ENCODE results near the gene WASF2. TPM values are rescaled to one million over a fixed set of nuclear protein-coding genes. Genes with fewer than 3 reads are reported as not detected.

The WASF2 gene
- total and polyA plus RNA-seq, 2 of the 13 experiments (the other 11 are each of a cell fraction or from before 2014, with no cell fraction given), result 10.4 to 27.7 TPM

DNA sequence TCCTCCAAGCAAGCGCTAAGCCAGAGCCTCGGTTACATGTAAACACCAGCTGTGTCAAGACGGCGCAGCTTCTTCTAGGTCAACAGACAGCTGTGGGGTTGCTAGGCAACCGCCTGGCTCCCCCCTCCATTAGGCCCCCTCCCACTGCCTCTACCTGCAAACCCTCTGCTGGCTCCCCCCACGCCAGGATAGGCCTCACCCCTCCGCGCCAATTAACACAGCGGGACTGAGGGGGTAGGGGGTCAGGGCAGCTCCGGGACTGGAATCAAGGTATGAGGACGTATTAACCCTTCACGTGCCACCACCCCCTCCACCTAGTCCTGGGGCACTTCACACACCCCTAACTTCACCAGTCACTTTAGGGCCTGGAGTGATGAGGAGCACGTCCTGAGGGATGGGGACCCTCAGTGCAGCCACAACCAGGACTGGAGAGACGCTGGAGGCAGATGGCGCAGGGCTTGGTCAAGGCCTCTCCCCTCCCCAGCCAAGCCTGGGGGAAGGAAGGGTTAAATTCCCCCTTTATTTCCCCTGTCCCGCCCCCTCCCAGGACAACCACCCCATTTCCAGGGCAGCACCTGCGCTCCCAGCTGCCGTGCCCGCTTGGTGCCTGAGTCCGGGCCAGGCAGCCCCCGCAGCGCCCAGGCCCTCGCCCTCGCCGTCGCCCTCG, 37.4 kb upstream of the WASF2 start (continued):
- TF ChIP-seq MTA1 (CRISPR knock-in tag; IDR thresholded peaks at IDR 0.05; ENCODE audit: borderline replicate concordance), result peak; percentile 35; the same call in 1 of the 2 replicates
- no peak for TF ChIP-seq MIER3 (CRISPR knock-in tag; IDR thresholded peaks at IDR 0.05; ENCODE audit: borderline replicate concordance)
- peak; percentile 34; the same call in 1 of the 2 replicates for TF ChIP-seq ZNF501 (CRISPR knock-in tag; IDR thresholded peaks at IDR 0.05)
- TF ChIP-seq ZNF615 (CRISPR knock-in tag; IDR thresholded peaks at IDR 0.05; ENCODE audit: borderline replicate concordance), result no peak
- TF ChIP-seq ZSCAN31 (CRISPR knock-in tag; IDR thresholded peaks at IDR 0.05; ENCODE audit: low read depth), result no peak; the same call in 1 of the 2 replicates
- TF ChIP-seq SIN3A (IDR thresholded peaks at IDR 0.05; ENCODE audit: borderline replicate concordance, low read depth, low read length), result peak; percentile 85; the same call in 1 of the 2 replicates
- no peak for TF ChIP-seq TGIF2 (CRISPR knock-in tag; IDR thresholded peaks at IDR 0.05)
- TF ChIP-seq EED (CRISPR knock-in tag; IDR thresholded peaks at IDR 0.05), result no peak
- TF ChIP-seq SRSF9 (IDR thresholded peaks at IDR 0.05; ENCODE audit: borderline replicate concordance, insufficient read depth, low read depth, low read length, poor library complexity, severe bottlenecking), result no peak
- no peak for TF ChIP-seq PITX1 (CRISPR knock-in tag; IDR thresholded peaks at IDR 0.05)
- TF ChIP-seq, protein P1, sequence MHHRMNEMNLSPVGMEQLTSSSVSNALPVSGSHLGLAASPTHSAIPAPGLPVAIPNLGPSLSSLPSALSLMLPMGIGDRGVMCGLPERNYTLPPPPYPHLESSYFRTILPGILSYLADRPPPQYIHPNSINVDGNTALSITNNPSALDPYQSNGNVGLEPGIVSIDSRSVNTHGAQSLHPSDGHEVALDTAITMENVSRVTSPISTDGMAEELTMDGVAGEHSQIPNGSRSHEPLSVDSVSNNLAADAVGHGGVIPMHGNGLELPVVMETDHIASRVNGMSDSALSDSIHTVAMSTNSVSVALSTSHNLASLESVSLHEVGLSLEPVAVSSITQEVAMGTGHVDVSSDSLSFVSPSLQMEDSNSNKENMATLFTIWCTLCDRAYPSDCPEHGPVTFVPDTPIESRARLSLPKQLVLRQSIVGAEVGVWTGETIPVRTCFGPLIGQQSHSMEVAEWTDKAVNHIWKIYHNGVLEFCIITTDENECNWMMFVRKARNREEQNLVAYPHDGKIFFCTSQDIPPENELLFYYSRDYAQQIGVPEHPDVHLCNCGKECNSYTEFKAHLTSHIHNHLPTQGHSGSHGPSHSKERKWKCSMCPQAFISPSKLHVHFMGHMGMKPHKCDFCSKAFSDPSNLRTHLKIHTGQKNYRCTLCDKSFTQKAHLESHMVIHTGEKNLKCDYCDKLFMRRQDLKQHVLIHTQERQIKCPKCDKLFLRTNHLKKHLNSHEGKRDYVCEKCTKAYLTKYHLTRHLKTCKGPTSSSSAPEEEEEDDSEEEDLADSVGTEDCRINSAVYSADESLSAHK (CRISPR knock-in tag; IDR thresholded peaks at IDR 0.05; ENCODE audit: borderline replicate concordance), result no peak
- TF ChIP-seq U2AF2 (IDR thresholded peaks at IDR 0.05; ENCODE audit: low read depth, low read length), result no peak
- TF ChIP-seq, protein P2, sequence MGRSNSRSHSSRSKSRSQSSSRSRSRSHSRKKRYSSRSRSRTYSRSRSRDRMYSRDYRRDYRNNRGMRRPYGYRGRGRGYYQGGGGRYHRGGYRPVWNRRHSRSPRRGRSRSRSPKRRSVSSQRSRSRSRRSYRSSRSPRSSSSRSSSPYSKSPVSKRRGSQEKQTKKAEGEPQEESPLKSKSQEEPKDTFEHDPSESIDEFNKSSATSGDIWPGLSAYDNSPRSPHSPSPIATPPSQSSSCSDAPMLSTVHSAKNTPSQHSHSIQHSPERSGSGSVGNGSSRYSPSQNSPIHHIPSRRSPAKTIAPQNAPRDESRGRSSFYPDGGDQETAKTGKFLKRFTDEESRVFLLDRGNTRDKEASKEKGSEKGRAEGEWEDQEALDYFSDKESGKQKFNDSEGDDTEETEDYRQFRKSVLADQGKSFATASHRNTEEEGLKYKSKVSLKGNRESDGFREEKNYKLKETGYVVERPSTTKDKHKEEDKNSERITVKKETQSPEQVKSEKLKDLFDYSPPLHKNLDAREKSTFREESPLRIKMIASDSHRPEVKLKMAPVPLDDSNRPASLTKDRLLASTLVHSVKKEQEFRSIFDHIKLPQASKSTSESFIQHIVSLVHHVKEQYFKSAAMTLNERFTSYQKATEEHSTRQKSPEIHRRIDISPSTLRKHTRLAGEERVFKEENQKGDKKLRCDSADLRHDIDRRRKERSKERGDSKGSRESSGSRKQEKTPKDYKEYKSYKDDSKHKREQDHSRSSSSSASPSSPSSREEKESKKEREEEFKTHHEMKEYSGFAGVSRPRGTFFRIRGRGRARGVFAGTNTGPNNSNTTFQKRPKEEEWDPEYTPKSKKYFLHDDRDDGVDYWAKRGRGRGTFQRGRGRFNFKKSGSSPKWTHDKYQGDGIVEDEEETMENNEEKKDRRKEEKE (IDR thresholded peaks at IDR 0.05), result no peak
- TF ChIP-seq, protein P3, sequence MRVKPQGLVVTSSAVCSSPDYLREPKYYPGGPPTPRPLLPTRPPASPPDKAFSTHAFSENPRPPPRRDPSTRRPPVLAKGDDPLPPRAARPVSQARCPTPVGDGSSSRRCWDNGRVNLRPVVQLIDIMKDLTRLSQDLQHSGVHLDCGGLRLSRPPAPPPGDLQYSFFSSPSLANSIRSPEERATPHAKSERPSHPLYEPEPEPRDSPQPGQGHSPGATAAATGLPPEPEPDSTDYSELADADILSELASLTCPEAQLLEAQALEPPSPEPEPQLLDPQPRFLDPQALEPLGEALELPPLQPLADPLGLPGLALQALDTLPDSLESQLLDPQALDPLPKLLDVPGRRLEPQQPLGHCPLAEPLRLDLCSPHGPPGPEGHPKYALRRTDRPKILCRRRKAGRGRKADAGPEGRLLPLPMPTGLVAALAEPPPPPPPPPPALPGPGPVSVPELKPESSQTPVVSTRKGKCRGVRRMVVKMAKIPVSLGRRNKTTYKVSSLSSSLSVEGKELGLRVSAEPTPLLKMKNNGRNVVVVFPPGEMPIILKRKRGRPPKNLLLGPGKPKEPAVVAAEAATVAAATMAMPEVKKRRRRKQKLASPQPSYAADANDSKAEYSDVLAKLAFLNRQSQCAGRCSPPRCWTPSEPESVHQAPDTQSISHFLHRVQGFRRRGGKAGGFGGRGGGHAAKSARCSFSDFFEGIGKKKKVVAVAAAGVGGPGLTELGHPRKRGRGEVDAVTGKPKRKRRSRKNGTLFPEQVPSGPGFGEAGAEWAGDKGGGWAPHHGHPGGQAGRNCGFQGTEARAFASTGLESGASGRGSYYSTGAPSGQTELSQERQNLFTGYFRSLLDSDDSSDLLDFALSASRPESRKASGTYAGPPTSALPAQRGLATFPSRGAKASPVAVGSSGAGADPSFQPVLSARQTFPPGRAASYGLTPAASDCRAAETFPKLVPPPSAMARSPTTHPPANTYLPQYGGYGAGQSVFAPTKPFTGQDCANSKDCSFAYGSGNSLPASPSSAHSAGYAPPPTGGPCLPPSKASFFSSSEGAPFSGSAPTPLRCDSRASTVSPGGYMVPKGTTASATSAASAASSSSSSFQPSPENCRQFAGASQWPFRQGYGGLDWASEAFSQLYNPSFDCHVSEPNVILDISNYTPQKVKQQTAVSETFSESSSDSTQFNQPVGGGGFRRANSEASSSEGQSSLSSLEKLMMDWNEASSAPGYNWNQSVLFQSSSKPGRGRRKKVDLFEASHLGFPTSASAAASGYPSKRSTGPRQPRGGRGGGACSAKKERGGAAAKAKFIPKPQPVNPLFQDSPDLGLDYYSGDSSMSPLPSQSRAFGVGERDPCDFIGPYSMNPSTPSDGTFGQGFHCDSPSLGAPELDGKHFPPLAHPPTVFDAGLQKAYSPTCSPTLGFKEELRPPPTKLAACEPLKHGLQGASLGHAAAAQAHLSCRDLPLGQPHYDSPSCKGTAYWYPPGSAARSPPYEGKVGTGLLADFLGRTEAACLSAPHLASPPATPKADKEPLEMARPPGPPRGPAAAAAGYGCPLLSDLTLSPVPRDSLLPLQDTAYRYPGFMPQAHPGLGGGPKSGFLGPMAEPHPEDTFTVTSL (CRISPR knock-in tag; IDR thresholded peaks at IDR 0.05; ENCODE audit: borderline replicate concordance), result no peak
- no peak for TF ChIP-seq NRL (CRISPR knock-in tag; IDR thresholded peaks at IDR 0.05; ENCODE audit: borderline replicate concordance)
- TF ChIP-seq MYNN (CRISPR knock-in tag; IDR thresholded peaks at IDR 0.05; ENCODE audit: low read depth), result no peak
- TF ChIP-seq, protein P4, sequence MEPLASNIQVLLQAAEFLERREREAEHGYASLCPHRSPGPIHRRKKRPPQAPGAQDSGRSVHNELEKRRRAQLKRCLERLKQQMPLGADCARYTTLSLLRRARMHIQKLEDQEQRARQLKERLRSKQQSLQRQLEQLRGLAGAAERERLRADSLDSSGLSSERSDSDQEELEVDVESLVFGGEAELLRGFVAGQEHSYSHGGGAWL (CRISPR knock-in tag; IDR thresholded peaks at IDR 0.05), result no peak
- peak; percentile 4; the same call in 1 of the 2 replicates for TF ChIP-seq SRY (CRISPR knock-in tag; IDR thresholded peaks at IDR 0.05)
